ENCODE measurements around the gene RHOJ.

GRCh38 chr14:63237791-63238190 is 33.5 kb downstream of the RHOJ start:
- no peak for TF ChIP-seq CTCF (IDR thresholded peaks at IDR 0.05; ENCODE audit: low read depth, low read length)
- TF ChIP-seq POLR2A (IDR thresholded peaks at IDR 0.05; ENCODE audit: extremely low read depth, insufficient read length) = no peak
- TF ChIP-seq MAX (IDR thresholded peaks at IDR 0.05; ENCODE audit: low read depth, low read length) = no peak
- TF ChIP-seq MYC (IDR thresholded peaks at IDR 0.05; ENCODE audit: low read depth, low read length) = no peak
